Measurements from ENCODE around the gene KCNJ6. TPM values are rescaled to one million over a fixed set of nuclear protein-coding genes. Genes with fewer than 3 reads are reported as not detected.
"Not testable (repeated sequence)": the region's sequence is repeated elsewhere in the genome, so short reads cannot be mapped to it uniquely, and the experiment has no call there.

KCNJ6 gene
- total RNA-seq, 1 donor = under 0.01 TPM

DNA sequence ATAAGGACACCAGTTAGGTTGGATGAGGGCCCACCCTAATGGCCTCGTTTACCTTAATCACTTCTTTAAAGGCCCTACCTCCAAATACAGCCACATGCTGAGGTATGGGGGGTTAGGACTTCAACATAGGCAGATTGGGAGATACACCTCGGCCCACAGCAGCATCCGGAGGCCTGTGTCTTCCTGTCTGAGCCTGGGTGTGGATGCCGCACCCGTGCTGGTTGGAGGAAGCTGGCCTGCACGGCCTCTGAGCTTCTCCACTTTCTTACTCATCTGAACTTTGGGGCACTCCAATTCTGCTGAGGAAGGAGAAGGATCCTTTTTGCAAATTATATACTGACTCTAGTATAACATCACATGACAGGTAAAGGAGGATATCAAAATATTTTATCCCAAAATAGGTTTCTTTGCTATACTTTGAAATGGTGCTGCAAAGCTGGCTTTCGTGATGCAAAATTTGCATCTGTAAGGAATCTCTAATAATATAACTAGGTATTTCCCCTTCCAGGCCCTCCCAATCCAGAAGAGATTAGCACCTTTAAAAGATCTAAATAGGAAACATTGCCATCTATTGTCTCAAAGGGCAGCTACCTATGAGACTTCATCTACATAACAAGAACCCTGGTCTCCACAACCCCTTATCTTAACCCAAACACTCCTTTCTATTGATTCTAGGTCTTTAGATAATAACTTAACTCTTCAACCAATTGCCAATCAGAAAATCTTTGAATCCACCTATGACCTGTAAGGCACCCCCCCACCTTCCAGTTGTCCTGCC is 247.6 kb downstream of the KCNJ6 start:
- Histone ChIP-seq H3K4me1 (ENCODE audit: insufficient read depth, low read length) (no peaks in the 10 kb centered on the region), H3K27me3 (ENCODE audit: insufficient read depth, low read length) (no peaks in the 10 kb centered on the region), H3K4me3 (ENCODE audit: low read length) (no peak overlapping the region), H3K9me3 (ENCODE audit: low read depth, low read length) (no peaks in the 10 kb centered on the region)

DNA sequence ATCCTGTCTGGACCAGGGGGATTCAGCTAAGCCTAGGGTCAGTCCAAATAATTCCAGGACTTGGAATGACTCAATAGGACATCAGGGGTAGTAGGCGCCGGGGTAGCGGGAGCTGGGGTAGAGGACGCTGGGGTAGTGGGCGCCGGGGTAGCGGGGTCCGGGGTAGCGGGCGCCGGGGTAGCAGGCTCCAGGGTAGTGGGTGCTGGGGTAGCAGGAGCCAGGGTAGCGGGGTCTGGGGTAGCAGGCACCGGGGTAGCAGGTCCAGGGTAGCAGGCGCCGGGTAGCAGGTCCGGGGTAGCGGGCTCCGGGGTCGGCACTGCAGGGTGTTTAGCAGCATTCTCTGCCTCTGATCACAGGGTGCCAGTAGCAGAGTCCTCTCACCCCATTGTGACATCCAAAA is 248.9 kb downstream of the KCNJ6 start:
- Histone ChIP-seq H3K9me3 (ENCODE audit: low read depth, low read length) (no peaks in the 10 kb centered on the region), H3K4me1 (ENCODE audit: insufficient read depth, low read length) (no peaks in the 10 kb centered on the region), H3K4me3 (ENCODE audit: low read length) (no peak overlapping the region), H3K27me3 (ENCODE audit: insufficient read depth, low read length) (no peaks in the 10 kb centered on the region)

DNA sequence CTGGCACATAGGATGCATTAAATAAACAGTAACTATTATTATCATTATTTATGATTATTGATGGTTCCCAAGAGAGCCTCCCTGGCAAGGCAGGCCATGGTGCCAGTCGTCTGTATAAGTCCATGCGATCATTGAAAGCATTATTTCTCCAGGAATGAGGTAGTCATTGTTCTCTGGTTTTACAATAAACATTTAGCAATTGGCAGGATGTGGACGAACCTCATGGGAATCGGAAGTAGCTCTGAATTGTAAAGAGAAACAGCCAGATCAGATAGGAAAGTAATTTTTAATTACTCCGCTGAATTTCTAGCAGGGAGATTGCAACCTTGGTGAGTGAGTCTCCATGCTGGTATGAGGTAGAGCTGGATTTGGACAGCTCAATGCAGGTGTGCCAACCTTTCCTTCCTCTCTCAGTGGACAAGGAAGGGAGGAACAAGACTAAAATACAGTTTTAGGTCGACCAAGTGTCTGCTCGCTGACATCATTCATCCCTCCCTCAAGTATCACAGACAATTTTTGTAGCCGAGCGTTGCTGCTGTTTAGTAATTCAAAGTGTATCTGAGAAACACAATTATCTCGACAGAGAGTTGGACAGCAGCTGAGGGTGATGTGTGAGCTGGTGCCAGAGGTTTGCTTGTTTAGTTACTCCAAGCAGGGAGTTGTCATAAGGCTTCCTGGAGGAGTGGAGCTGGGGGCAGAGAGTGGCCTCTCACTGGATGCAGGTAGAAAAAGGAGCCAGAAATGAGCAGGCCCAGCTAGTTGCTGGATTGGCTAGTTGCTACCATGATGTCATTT is 250.8 kb downstream of the KCNJ6 start:
- H3K9me3 ChIP-seq (ENCODE audit: low read depth, low read length) = no peaks in the 10 kb centered on the region
- H3K4me1 ChIP-seq (ENCODE audit: insufficient read depth, low read length) = no peaks in the 10 kb centered on the region
- no peaks in the 10 kb centered on the region for H3K27me3 ChIP-seq (ENCODE audit: insufficient read depth, low read length)
- H3K4me3 ChIP-seq (ENCODE audit: low read length) = no peak overlapping the region

DNA sequence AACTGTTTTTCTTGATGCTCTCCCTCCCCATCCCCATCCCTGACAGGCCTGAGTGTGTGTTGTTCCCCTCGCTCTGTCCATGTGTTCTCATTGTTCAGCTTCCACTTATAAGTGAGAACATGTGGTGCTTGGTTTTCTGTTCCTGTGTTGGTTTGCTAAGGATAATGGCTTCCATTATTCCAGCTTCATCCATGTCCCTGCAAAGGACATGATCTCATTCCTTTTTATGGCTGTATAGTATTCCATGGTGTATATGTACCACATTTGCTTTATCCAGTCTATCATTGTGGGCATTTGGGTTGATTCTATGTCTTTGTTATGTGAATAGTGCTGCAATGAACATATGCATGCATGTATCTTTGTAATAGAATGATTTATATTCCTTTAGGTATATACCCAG is 254.0 kb downstream of the KCNJ6 start:
- H3K4me3 ChIP-seq (ENCODE audit: low read length); H3K27me3 ChIP-seq (ENCODE audit: insufficient read depth, low read length); H3K4me1 ChIP-seq (ENCODE audit: insufficient read depth, low read length); H3K9me3 ChIP-seq (ENCODE audit: low read depth, low read length): not testable (repeated sequence)

DNA sequence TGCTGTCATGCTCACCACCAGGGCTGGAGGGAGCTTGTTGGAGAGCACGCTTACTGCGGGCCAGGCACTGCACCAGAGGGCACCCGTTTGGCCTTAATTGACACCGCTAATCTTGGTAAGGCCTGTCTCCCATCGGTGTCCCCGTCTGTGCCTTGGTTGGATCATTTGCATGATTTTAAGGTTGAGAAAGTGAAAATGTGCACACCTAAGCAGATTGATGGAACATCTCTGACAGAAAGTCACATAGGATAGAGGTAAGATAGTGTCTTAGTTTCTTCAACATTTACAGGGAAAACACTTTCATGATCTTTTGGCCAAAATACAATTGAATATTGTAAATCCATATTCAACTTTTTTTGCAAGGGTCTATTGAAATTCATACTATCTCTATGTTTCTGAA is 255.5 kb downstream of the KCNJ6 start:
- Histone ChIP-seq H3K4me1 (ENCODE audit: insufficient read depth, low read length) (no peaks in the 10 kb centered on the region), H3K4me3 (ENCODE audit: low read length) (no peak overlapping the region), H3K9me3 (ENCODE audit: low read depth, low read length) (no peaks in the 10 kb centered on the region)

DNA sequence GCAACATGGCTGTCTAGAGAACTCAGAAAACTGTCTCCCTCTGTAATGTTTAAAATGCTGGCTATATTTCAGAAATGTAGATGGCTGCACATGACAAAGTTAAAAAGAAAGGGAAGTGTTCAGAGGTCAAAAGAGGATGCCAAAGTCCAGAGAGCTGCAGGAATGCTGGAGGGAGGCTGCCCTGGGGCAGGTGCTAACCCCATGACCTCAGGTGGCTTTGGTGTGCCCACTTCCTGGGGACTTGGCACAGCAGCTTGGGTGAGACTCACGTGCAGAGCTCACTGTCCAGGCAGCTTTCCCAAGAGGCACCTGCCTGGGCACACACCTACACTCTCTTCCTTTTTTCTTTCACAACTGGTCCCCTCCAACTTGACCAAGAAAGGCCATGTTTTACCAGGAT is 256.4 kb downstream of the KCNJ6 start:
- no peaks in the 10 kb centered on the region for H3K27me3 ChIP-seq (ENCODE audit: insufficient read depth, low read length)
- H3K9me3 ChIP-seq (ENCODE audit: low read depth, low read length) = no peaks in the 10 kb centered on the region
- H3K4me3 ChIP-seq (ENCODE audit: low read length) = no peak overlapping the region
- no peaks in the 10 kb centered on the region for H3K4me1 ChIP-seq (ENCODE audit: insufficient read depth, low read length)

More for the DNA sequence above, 255.5 kb downstream of the KCNJ6 start:
- no peaks in the 10 kb centered on the region for H3K27me3 ChIP-seq (ENCODE audit: insufficient read depth, low read length)

DNA sequence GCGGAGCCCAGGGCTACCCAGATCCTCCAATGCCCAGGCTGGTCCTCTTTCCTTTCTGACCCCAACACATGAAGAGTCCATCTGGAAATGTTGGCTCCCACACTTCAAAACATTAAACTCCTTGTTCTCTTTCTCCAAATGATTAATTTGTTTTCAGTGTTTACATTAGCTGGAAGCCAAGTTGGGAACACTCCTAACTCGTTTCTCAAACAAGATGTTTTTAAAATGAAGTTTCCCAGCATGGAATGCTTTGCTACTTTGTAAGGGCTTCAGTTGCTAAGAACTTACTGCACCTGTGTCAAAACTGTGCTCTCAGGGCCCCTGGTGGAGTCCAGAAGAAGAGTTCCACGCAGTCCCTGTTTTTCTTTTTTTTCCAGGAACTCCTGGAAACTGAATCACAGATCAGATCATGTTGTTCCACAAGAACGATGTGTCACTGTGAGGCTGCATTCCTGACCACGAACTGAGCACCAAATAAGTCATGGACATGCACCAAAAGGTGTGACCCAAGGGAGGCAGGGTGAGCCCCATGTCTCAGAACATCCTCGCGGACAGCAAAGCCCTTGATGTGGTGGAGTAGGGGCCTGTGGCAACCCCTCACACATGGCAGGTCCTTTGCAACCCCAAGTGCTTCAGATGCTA is 257.3 kb downstream of the KCNJ6 start:
- H3K4me3 ChIP-seq (ENCODE audit: low read length) = no peak overlapping the region
- H3K27me3 ChIP-seq (ENCODE audit: insufficient read depth, low read length) = no peaks in the 10 kb centered on the region
- no peaks in the 10 kb centered on the region for H3K4me1 ChIP-seq (ENCODE audit: insufficient read depth, low read length)
- no peaks in the 10 kb centered on the region for H3K9me3 ChIP-seq (ENCODE audit: low read depth, low read length)

DNA sequence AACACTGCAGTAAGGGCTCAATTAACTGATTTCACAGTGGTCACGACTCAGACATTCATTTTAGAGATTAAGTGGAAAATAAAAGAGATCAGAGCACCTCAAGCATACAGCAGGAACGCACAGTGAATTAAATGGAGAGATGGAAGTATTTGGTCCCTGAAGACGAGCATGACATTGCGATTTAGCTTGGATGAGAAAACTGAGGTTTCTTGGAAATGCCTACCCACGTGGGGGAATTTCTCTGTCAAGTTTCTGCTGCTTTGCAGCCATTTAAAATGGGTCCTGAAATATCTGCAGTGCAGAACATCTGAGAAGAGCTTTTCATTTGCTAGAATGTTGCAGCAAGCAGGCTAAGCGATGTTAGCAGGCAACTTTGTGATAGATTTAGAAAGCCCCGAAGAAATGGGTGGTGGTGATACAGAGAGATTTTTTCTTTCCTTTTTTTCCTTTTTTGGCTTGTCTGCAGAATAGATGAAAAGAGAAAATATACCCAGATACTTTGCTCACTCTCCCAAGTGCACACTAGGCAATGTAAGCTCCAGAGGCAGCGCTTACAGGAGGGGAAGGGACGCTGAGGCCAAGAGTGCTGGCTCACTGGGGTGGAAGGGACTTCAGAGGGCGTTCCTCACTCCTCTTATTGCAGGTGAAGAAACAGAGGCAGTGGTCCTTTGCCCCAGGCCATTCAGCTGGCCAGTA is 258.0 kb downstream of the KCNJ6 start:
- no peak overlapping the region for H3K4me3 ChIP-seq (ENCODE audit: low read length)
- no peaks in the 10 kb centered on the region for H3K9me3 ChIP-seq (ENCODE audit: low read depth, low read length)
- H3K27me3 ChIP-seq (ENCODE audit: insufficient read depth, low read length) = no peaks in the 10 kb centered on the region
- no peaks in the 10 kb centered on the region for H3K4me1 ChIP-seq (ENCODE audit: insufficient read depth, low read length)

DNA sequence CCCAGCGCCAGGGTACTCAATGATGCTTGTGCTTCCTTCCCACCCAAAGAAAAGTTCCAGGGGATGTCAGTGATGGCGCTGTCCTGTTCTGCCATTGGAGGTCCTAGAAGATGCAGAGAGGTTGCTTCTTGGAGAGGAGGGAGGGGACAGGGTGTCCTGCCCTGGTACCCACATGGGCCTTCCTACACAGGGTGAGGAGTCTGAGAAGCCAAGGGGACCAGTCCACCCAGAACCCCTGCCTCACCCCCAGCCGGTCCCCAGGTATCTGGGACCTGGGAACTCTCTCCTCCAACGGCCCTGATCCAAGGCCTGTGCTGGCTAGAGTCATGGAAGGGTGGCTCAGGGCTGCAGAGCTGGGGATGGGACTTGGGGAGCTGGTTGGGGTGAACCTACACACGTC is 259.4 kb downstream of the KCNJ6 start:
- Histone ChIP-seq H3K9me3 (ENCODE audit: low read depth, low read length) (no peaks in the 10 kb centered on the region), H3K4me1 (ENCODE audit: insufficient read depth, low read length) (no peaks in the 10 kb centered on the region)

DNA sequence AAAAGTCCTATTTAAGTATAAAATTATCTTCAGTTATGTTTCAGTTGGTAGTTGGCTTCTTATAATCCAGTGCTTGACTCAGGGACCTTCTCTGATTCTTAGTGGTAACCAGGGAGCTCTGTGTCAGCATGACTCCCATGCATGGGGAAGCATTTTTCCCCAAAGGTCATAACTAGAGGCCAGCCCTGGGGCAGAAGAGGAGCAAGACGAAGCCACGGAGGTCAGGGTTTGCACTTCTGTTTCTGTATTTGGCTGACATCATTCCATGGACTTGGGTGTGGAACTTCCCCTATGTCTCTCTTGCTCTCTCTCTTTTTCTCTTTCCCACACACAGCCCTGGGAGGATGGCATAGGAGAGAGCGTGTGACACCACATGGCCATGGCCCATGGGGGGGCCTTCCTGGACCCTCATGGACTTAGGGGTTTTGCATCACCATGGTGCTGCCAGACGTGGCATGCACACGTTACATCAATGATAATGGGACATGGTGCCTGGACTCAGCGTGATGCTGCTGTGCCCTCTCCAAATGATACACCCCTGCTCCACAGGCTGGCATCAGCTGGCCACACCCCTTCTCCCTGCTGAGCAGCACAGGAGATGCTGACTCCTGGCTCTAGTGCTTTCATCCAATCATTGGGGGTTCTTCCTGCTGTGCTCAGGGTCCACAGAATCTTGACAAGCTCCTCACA is 260.5 kb downstream of the KCNJ6 start:
- H3K27me3 ChIP-seq (ENCODE audit: insufficient read depth, low read length) = peaks cover 2% of the 10 kb centered on the region
- no peak overlapping the region for H3K4me3 ChIP-seq (ENCODE audit: low read length)
- no peaks in the 10 kb centered on the region for H3K9me3 ChIP-seq (ENCODE audit: low read depth, low read length)
- no peaks in the 10 kb centered on the region for H3K4me1 ChIP-seq (ENCODE audit: insufficient read depth, low read length)

More for the DNA sequence above, 259.4 kb downstream of the KCNJ6 start:
- Histone ChIP-seq H3K27me3 (ENCODE audit: insufficient read depth, low read length) (peaks cover 2% of the 10 kb centered on the region), H3K4me3 (ENCODE audit: low read length) (no peak overlapping the region)

DNA sequence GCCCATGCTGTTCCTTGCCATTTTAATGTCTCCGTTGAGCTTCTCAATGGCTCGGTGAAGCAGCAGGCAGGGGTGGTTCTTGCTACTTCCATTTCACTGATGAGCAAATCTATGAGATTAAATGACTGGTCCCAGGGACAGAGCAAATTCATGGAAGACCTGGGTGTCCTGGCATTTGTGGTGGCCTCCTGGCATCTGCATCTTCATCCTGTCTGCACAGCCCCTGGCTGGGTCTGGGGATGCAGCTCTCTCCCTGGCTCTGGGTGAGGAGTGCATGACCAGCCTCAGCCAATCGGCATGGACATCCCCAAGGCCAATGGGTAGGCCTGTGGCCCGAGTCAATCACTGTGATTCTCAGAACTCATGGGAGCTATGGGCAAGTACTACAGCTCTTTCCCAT is 261.7 kb downstream of the KCNJ6 start:
- Histone ChIP-seq H3K4me1 (ENCODE audit: insufficient read depth, low read length) (no peaks in the 10 kb centered on the region), H3K4me3 (ENCODE audit: low read length) (no peak overlapping the region), H3K9me3 (ENCODE audit: low read depth, low read length) (no peaks in the 10 kb centered on the region), H3K27me3 (ENCODE audit: insufficient read depth, low read length) (peaks cover 2% of the 10 kb centered on the region)

DNA sequence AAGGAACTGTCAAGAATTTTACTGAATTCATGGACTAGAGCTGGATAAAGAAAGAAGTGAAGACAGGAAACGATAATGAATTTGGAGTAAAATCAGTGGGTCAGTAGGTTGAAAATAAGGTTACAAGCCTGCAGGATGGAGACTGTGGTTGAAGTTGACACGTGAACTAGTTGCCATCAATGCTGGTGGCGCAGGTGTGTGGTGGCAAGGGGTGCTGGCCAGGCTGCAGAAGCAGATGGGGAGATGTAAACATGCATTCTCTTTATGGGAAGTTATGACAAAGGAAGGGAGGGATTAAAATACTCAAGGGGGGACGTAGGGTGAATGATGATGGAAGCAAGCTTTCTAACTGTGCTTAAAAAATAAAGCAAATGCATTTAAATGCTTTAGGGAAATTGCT is 263.1 kb downstream of the KCNJ6 start:
- Histone ChIP-seq H3K9me3 (ENCODE audit: low read depth, low read length) (no peaks in the 10 kb centered on the region), H3K27me3 (ENCODE audit: insufficient read depth, low read length) (peaks cover 2% of the 10 kb centered on the region)

DNA sequence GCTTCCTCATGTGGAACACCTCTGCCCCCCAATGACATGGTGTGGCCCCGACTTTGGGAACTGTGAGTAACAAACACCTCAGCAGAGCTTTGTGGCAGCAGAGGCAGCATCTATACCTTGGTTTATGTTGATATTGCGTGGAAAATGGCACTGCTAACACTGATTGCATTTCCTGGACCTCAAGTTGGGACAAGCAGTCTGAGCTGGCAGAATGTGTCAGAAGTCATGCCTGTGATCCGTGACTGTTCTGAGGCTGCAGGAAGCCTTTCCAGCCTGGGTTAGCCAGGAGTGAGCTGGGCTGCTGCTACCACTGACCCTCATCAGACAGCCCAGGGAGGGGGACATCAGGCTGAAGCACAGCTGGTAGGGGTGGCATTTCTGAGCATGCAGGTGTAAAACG is 268.5 kb downstream of the KCNJ6 start:
- H3K4me3 ChIP-seq (ENCODE audit: low read length) = no peak overlapping the region

More for the DNA sequence above, 263.1 kb downstream of the KCNJ6 start:
- H3K4me3 ChIP-seq (ENCODE audit: low read length) = no peak overlapping the region
- no peaks in the 10 kb centered on the region for H3K4me1 ChIP-seq (ENCODE audit: insufficient read depth, low read length)

DNA sequence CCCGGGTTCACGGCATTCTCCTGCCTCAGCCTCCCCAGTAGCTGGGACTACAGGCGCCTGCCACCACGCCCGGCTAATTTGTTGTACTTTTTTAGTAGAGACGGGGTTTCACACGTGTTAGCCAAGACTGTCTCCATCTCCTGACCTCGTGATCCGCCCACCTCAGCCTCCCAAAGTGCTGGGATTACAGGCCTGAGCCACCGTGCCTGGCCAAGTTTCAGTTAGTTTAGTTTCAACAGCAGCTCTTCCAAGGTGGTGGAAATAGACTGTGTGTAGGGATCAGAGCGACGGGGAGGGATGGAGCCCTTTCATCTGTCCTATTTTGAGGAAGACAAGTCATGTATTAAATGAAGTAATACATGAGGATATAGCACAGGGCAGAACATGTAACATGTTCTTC is 269.5 kb downstream of the KCNJ6 start:
- H3K4me3 ChIP-seq (ENCODE audit: low read length); H3K9me3 ChIP-seq (ENCODE audit: low read depth, low read length); H3K4me1 ChIP-seq (ENCODE audit: insufficient read depth, low read length): not testable (repeated sequence)
- peaks cover 22% of the 10 kb centered on the region for H3K27me3 ChIP-seq (ENCODE audit: insufficient read depth, low read length)

More for the DNA sequence above, 268.5 kb downstream of the KCNJ6 start:
- no peaks in the 10 kb centered on the region for H3K9me3 ChIP-seq (ENCODE audit: low read depth, low read length)
- H3K4me1 ChIP-seq (ENCODE audit: insufficient read depth, low read length) = no peaks in the 10 kb centered on the region
- peaks cover 20% of the 10 kb centered on the region for H3K27me3 ChIP-seq (ENCODE audit: insufficient read depth, low read length)
